ENCODE data around the gene RASL10B.
A peak's percentile ranks its signal among the peaks of the same experiment; 100 is the strongest.

The RASL10B gene

DNA sequence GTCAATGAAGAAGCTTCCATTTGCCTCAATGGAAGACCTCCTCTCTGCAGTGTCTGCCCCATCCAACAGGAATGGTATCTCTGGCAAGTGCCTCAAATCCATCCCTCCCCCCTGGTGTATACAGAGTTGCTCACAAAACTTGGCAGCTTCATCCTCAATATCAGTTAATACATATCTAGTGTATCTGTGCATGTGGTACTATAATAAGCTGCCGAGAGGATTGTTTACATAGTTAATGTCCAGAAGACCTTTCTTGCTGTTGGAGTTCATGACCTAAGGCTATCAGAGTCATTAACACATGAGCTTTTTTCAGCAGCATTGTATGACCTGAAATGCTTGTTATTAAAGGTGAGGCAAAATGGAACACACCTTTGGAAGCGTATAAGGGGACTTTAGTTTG, 14.0 kb upstream of the RASL10B start:
- DNase-seq (ENCODE audit: low read depth): no peak

GRCh38 chr17:35723735-35724134, 7.7 kb upstream of the RASL10B start:
- DNase-seq (ENCODE audit: low read depth): no peak

GRCh38 chr17:35725058-35725457, 6.4 kb upstream of the RASL10B start:
- no peak for DNase-seq (ENCODE audit: low read depth)

- no peak for DNase-seq (ENCODE audit: low read depth)
Measured at GRCh38 chr17:35725802-35726126, 5.7 kb upstream of the RASL10B start.

- peak; percentile 48 for DNase-seq (ENCODE audit: low read depth)
Measured at GRCh38 chr17:35726127-35726952, 5.1 kb upstream of the RASL10B start.

GRCh38 chr17:35726953-35727460, 4.4 kb upstream of the RASL10B start:
- no peak for DNase-seq (ENCODE audit: low read depth)

DNA sequence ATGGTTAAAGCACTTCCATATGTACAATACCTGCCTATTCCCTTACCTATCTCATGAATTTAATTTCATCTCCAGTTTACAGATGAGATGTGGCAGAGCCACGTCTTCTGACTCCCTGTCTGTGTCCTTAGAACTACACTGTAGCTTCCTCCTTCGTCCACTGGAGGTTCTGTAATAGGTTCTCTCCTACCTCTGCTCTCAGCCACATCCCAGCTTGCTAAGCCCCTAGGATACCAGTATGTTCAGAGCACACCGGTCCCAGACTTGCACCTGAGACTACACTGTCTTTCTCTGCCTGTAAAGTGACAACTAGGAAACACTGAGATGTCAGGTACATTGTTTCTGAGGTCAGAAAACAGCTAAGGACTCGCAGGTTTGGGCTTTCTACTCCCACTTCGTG, 3.8 kb upstream of the RASL10B start:
- no peak for DNase-seq (ENCODE audit: low read depth)

DNA sequence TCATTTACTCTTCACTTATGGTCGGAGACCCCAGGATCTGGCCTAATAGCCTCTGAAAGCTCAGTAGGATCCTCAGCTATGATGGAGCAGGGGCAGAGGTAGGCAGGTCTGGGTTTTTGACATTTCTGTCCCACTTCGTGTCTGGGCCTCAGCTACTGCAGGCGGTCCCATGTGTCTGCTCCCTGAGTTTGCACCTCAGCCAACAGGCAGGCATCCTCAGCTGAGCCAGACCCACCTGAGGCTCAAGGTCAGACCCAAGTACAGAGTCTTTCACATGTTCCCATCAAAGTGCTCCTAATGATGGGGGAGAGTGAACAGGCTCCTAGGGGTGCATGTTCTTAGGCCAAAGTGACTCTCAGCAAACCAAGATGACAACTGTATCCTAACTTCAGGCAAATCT, 2.9 kb upstream of the RASL10B start:
- DNase-seq (ENCODE audit: low read depth): no peak

GRCh38 chr17:35729405-35729833, 2.0 kb upstream of the RASL10B start:
- DNase-seq (ENCODE audit: low read depth): no peak

DNA sequence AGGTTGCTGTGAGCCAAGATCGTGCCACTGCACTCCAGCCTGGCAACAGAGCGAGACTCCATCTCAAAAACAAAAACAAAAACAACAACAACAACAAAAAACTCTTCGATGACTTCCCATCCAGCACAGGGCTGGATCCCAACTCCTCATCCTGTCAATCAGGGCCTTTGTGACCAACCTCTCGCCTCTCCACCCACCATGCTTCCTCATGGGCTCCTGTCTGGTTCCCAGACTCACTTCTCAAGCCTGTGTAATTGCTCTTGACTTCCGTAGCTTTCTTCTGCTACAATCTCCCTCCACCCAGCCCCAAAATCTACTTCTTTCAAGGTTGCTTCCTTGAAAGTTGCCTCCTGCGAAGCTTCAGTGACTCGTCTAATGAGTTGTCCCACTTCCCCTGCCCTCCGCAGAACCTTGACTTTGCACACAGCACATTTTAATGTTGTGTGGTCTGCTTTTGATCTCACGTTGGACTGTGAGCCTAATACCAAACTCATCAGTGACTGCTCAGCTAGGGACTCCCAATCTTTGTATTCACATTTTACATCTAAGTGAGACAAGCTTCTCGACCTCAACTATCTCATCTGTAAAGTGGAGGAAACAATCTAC, 936 bp upstream of the RASL10B start:
- no peak for DNase-seq (ENCODE audit: low read depth)

DNA sequence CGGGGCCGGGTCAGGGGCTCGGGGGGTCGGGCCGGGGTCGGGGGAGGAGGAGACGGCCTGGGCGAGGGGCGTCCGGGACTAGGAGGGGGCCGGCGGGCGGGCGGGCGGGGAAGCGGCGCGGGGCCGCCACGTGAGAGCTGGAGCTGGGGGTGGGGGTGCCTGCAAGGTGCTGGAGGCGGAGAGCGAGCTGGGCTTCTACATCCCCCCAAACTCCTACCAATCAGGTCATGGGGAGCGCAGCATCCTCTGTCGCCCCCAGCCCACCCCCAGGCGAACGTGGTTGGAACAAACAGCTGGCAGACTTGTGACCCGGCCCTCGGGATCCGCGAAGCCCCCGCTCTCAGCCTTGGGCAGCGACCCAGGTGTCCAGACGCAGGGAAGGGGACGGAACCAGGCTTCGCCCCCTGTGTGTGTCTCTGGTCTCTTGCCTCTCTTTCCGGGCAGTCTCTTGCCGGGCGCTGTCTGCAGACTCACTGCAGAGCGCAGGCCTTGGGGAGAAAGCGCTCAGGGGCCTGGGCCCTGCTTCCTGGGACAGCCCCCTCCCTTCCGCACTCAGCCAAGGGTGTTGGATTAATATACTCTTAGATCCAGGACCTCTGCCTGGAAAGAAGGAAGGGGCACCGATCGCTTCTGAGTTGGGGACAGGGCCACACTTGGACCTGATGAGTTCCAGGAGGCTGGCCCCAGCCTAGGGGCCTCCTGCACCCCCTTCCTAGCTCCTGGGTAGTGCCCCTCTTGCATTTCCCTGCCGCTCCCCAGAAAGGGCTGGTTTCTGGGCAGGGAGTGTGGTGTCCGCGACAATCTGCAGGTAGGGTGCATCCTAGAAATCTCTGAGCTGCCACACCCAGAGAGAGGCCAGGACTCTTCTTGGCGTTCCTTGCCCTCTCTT, 722 bp downstream of the RASL10B start:
- no peak for DNase-seq (ENCODE audit: low read depth)

GRCh38 chr17:35732806-35733136, 1.3 kb downstream of the RASL10B start:
- DNase-seq (ENCODE audit: low read depth): no peak

DNA sequence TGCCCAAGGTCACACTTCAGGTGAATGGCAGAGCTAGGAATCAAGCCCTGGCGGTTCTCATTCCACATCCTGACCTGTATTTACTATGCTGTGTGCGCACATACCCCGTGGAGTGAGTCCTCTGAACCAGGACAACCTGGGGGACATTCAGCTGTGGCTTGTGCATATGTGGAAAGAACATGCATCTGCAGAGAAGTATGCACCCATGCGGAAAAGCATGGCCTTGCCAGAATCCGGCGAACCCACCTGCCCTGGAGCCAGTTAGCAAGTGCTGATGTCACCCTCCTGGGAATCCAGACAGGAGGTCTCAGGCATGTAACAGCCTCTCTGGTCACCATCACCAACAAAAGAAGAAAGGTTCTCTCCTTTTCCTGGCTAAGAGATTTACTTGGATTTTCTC, 1.9 kb downstream of the RASL10B start:
- no peak for DNase-seq (ENCODE audit: low read depth)

DNA sequence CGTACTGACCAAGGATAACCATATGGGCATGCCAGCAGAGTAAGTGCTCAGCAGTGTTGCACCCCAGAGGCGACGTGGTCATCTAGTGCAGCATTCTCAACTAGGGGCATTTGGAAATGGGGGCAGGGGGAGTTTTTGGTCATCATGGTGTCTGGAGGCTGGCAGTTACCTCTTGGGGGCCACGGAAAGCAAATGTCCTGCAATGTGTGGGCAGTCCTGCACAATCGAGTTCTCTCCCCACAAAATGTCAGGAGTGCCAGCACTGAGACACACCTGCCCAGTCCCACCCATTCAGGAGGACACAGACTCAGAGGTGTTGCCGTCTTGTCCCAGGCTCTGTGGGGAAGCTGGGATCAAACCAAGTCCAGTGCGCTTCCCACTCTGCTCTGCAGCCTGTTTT, 3.0 kb downstream of the RASL10B start:
- no peak for DNase-seq (ENCODE audit: low read depth)

GRCh38 chr17:35735036-35735805, 3.8 kb downstream of the RASL10B start:
- DNase-seq (ENCODE audit: low read depth): no peak

DNA sequence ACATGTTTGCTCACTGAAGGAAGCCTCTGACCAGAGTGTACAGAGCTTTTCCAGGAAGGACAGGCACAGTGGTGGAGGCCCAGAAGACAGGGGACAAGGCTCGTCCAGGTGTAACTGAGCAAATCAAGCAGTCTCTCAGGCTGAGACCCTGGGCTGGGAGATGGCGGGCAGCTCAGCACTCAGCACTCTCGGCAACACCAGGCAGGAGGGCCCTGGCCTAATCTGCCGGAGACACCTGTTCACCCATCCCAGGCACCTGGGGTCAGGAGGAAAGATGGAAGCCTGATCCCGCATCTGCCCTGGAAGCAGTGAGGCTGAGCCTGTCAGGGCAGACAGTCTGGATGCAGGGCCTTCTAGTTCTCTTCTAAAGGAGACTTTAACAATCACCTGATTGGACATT, 4.8 kb downstream of the RASL10B start:
- DNase-seq (ENCODE audit: low read depth): no peak

DNA sequence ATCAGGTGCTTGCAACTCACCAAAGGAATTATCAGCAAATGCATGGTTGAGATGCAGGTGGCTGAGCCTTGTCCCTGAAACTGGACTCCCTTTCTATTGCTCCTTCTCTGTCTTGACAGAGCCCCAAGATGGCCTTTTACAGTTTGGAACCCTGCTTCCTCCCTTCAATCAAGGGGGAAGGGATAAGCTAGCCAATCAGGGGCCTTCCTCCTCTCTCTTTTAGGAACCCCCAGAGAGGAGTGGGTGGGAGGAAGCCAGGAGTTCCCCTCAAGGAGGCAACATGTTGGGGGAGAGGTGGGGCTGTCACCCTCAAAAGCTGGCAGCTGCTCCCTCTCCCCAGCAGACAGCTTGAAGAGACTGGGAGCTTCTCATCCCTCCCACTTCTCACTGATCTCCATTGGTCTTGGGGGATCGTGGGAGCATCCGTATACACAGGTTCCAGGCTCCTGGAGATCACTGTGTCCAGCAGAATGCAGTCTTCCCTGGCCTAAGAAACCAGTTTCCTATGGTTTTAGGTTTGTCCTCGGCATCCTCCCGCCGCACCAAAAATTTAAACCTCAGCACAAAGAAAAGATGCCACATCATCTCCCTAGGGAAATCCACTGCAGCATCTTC, 7.2 kb downstream of the RASL10B start:
- no peak for DNase-seq (ENCODE audit: low read depth)

- DNase-seq (ENCODE audit: low read depth): no peak
Measured at GRCh38 chr17:35740216-35740615, 8.8 kb downstream of the RASL10B start.

GRCh38 chr17:35740997-35741931, 9.8 kb downstream of the RASL10B start:
- no peak for DNase-seq (ENCODE audit: low read depth)

- DNase-seq (ENCODE audit: low read depth): no peak
Measured at GRCh38 chr17:35742496-35742895, 11.1 kb downstream of the RASL10B start.
